Lower leg skin (tissue), 3 donors: Measurements from ENCODE around the gene ICAM2.

Experiments used
- POLR2A ChIP-seq, 2 donors: fragments of 450-650 bp; IDR thresholded peaks; one replicate each; pipeline ENCODE4 v1.6.1; 2016 to 2017; ENCODE audit warnings: antibody characterized with exemption in 2 of 2, mild to moderate bottlenecking in 1 of 2, moderate library complexity in 1 of 2
- TF ChIP-seq, protein P1 (sequence below), 3 donors: fragments of 450-650 bp; IDR thresholded peaks; one replicate each; pipeline ENCODE4 v1.5.1; 2016; ENCODE audit warnings: antibody characterized with exemption in 3 of 3, mild to moderate bottlenecking in 3 of 3, moderate library complexity in 2 of 3

DNA sequence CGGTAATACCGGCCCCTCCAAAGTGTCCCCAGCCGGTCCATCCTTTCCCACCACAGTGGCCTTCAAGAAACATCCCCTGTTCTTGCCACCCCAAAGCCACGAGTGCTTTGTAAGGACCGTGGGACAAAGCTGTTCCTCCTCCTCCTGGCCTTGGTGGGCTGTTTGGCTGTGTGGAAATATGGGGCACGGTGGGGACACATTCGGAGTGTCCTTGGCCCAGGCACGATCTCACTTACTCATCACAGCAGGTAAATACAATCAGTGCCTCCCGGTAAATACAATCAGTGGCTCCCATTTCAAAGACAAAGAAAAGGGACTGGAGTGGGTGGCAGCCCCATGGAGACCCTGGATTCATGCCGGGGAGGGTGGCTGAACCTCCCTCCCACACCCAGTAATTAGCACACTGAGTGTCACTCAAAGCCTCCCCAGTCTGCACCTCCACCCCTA, 58.1 kb downstream of the ICAM2 start:
- TF ChIP-seq, protein P1, sequence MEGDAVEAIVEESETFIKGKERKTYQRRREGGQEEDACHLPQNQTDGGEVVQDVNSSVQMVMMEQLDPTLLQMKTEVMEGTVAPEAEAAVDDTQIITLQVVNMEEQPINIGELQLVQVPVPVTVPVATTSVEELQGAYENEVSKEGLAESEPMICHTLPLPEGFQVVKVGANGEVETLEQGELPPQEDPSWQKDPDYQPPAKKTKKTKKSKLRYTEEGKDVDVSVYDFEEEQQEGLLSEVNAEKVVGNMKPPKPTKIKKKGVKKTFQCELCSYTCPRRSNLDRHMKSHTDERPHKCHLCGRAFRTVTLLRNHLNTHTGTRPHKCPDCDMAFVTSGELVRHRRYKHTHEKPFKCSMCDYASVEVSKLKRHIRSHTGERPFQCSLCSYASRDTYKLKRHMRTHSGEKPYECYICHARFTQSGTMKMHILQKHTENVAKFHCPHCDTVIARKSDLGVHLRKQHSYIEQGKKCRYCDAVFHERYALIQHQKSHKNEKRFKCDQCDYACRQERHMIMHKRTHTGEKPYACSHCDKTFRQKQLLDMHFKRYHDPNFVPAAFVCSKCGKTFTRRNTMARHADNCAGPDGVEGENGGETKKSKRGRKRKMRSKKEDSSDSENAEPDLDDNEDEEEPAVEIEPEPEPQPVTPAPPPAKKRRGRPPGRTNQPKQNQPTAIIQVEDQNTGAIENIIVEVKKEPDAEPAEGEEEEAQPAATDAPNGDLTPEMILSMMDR (IDR thresholded peaks at IDR 0.05) = no peak
- no peak for TF ChIP-seq POLR2A (IDR thresholded peaks at IDR 0.05)
